Neural cell (in vitro differentiated cells): ENCODE results near the gene CNTNAP5.

Experiments
- EP300 ChIP-seq: fragments of 450-650 bp; conservative IDR thresholded peaks from 2 replicates; pipeline ENCODE4 v1.6.1; 2014; ENCODE audit warnings: antibody characterized with exemption, mild to moderate bottlenecking, moderate library complexity; ENCODE audit not compliant: poor library complexity, severe bottlenecking
- EZH2 ChIP-seq: fragments of 200-600, 300-800 bp; shearing (Covaris generic), sonication (generic); IDR thresholded peaks from 2 replicates; pipeline ENCODE4 v1.6.1; 2014; ENCODE audit warnings: antibody characterized with exemption, low read length, borderline replicate concordance, mild to moderate bottlenecking; ENCODE audit not compliant: insufficient read depth, poor library complexity, severe bottlenecking
- POLR2AphosphoS5 ChIP-seq: IDR thresholded peaks from 2 replicates; pipeline ENCODE4 v1.6.1; 2012
- RAD21 ChIP-seq: fragments of 450-650 bp; conservative IDR thresholded peaks from 2 replicates; pipeline ENCODE4 v1.6.1; 2014; ENCODE audit warnings: antibody characterized with exemption, mild to moderate bottlenecking, moderate library complexity
- TF ChIP-seq, protein P1 (sequence below): fragments of 450-650 bp; IDR thresholded peaks from 2 replicates; pipeline ENCODE4 v1.5.1; 2014; ENCODE audit warnings: antibody characterized with exemption, mild to moderate bottlenecking, moderate library complexity; ENCODE audit not compliant: poor library complexity, severe bottlenecking

DNA sequence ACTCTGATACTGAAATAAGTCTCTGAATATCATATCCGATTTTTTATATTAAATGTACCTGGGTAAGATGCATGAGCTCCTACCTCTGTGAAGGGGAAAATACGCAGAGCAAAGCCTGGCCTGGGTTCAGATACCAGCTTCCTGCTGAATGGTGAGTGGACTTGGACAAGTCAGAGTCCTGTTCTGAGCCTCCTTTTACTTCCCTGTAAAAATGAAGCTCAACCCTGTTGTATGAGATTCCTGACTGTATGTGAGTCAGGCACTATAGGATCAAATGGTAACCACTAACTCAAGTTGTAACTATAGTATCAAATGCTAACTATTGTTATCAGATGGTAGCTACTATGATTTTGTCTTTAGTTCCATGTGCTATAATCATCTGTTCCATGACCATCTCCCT is 561.7 kb downstream of the CNTNAP5 start:
- TF ChIP-seq, protein P1, sequence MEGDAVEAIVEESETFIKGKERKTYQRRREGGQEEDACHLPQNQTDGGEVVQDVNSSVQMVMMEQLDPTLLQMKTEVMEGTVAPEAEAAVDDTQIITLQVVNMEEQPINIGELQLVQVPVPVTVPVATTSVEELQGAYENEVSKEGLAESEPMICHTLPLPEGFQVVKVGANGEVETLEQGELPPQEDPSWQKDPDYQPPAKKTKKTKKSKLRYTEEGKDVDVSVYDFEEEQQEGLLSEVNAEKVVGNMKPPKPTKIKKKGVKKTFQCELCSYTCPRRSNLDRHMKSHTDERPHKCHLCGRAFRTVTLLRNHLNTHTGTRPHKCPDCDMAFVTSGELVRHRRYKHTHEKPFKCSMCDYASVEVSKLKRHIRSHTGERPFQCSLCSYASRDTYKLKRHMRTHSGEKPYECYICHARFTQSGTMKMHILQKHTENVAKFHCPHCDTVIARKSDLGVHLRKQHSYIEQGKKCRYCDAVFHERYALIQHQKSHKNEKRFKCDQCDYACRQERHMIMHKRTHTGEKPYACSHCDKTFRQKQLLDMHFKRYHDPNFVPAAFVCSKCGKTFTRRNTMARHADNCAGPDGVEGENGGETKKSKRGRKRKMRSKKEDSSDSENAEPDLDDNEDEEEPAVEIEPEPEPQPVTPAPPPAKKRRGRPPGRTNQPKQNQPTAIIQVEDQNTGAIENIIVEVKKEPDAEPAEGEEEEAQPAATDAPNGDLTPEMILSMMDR: no peak
- TF ChIP-seq EZH2: no peak
- no peak for TF ChIP-seq EP300
- no peak for TF ChIP-seq POLR2AphosphoS5
- TF ChIP-seq RAD21: no peak
